ENCODE results near the gene VRK2. TPM values are rescaled to one million over a fixed set of nuclear protein-coding genes. Genes with fewer than 3 reads are reported as not detected.
"Not testable (repeated sequence)": the region's sequence is repeated elsewhere in the genome, so short reads cannot be mapped to it uniquely, and the experiment has no call there.

Gene VRK2
- total and polyA plus RNA-seq, 12 donors, result 8.4 to 31.0 (median 26.5) TPM

GRCh38 chr2:58073751-58074150 is 27.1 kb downstream of the VRK2 start:
- Histone ChIP-seq H3K9me3 (peaks cover 0 to 12% (median 0%) of the 10 kb centered on the region in 11 donors), H3K36me3 (peaks cover 0 to 28% (median 0%) of the 10 kb centered on the region in 9 donors), H3K27me3 (no peaks in the 10 kb centered on the region), H3K4me3 (no peak overlapping the region), H3K4me1 (no peaks in the 10 kb centered on the region), H3K27ac (no peak overlapping the region)
- ATAC-seq, result no peak
- 86 to 89% methylated on average over 3 of the region's 3 CpGs for WGBS, 2 donors
- no peak for TF ChIP-seq CTCF (IDR thresholded peaks at IDR 0.05)
- intact Hi-C loops (cut with DNase I), result no loop called here
- no peak for DNase-seq

DNA sequence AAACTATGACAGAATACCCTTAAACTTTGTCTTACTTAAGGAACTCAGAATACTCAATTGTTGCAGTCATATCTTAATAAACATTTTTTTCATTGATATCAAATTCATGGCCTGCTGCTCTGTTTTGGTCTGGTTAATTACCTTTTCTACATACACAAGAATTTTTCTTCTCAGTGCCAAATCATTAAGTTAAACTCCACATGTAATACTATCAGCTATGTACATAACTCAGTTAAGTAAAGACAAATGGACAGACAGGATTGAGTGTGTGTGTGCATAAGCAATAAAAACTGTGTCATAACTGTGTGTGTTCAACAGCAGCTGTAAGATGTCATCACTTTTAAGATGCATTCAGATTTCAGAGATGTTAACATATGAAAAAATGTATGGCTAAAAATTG is 34.4 kb downstream of the VRK2 start:
- no peak overlapping the region for H3K27ac ChIP-seq
- peaks cover 0 to 13% (median 0%) of the 10 kb centered on the region in 9 donors for H3K36me3 ChIP-seq
- H3K4me1 ChIP-seq, result no peaks in the 10 kb centered on the region
- ATAC-seq (no peak), DNase-seq (no peak)
- peaks cover 0 to 4% (median 0%) of the 10 kb centered on the region in 11 donors for H3K9me3 ChIP-seq
- no peaks in the 10 kb centered on the region for H3K27me3 ChIP-seq
- TF ChIP-seq CTCF (IDR thresholded peaks at IDR 0.05), result no peak
- no peak overlapping the region for H3K4me3 ChIP-seq
- intact Hi-C loops (cut with DNase I), result no loop called here

DNA sequence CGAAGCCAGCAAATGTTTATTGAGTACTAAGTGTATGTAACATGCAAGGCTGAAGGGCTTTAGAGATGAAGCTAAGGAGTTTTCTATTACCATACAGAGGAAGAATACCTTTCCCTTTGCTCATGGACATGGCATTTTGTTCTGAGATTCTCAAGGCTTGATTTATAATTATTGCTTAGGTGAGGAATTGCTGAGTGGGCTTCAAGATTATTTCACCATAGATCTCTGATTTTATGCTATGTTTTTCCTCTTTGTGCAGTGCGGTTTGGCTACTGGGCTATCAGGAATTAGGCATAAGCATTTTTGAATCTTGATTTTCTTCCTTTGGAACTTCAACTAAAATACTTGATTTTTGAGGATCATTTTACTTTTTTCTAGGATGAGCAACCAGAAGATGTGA is 42.5 kb downstream of the VRK2 start:
- no peak overlapping the region for H3K4me3 ChIP-seq
- no peak for ATAC-seq
- intact Hi-C loops (cut with DNase I), result no loop called here
- 93 to 94% methylated on average over 2 of the region's 2 CpGs for WGBS, 2 donors
- H3K4me1 ChIP-seq, result no peaks in the 10 kb centered on the region
- no peak for DNase-seq
- H3K36me3 ChIP-seq, result peaks cover 0 to 66% (median 16%) of the 10 kb centered on the region in 9 donors
- H3K27ac ChIP-seq, result no peak overlapping the region
- no peak for TF ChIP-seq CTCF (IDR thresholded peaks at IDR 0.05)
- peaks cover 0 to 15% (median 0%) of the 10 kb centered on the region in 11 donors for H3K9me3 ChIP-seq
- no peaks in the 10 kb centered on the region for H3K27me3 ChIP-seq

DNA sequence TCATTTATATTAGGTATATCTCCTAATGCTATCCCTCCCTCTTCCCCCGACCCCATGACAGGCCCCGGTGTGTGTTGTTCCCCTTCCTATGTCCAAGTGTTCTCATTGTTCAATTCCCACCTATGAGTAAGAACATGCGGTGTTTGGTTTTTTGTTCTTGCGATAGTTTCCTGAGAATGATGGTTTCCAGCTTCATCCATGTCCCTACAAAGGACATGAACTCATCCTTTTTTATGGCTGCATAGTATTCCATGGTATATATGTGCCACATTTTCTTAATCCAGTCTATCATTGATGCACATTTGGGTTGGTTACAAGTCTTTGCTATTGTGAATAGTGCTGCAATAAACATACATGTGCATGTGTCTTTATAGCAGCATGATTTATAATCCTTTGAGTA is 46.2 kb downstream of the VRK2 start:
- DNase-seq; intact Hi-C loops (cut with DNase I); H3K4me3 ChIP-seq; H3K27ac ChIP-seq; H3K27me3 ChIP-seq; H3K4me1 ChIP-seq; ATAC-seq: not testable (repeated sequence)
- WGBS, 2 donors, result 97 to 98% methylated on average over 4 of the region's 4 CpGs
- H3K36me3 ChIP-seq, result peaks cover 0 to 60% (median 16%) of the 10 kb centered on the region in 9 donors
- H3K9me3 ChIP-seq, result peaks cover 0 to 37% (median 11%) of the 10 kb centered on the region in 11 donors

- H3K27me3 ChIP-seq, result no peaks in the 10 kb centered on the region
- ATAC-seq, result no peak
- DNase-seq, result no peak
- no peak for TF ChIP-seq CTCF (IDR thresholded peaks at IDR 0.05)
- H3K36me3 ChIP-seq, result peaks cover 0 to 18% (median 5%) of the 10 kb centered on the region in 9 donors
- intact Hi-C loops (cut with DNase I), result no loop called here
- peaks cover 0 to 36% (median 11%) of the 10 kb centered on the region in 11 donors for H3K9me3 ChIP-seq
- H3K4me1 ChIP-seq, result peaks cover 0 to 4% (median 0%) of the 10 kb centered on the region in 9 donors
- H3K27ac ChIP-seq, result no peak overlapping the region
- WGBS, 2 donors, result 93 to 98% methylated on average over 1 of the region's 1 CpG
- H3K4me3 ChIP-seq, result no peak overlapping the region
Measured at GRCh38 chr2:58097025-58097424, 50.4 kb downstream of the VRK2 start.

Data from heart right ventricle (tissue), 16 donors.